Ureter (tissue), 1 donor: Measurements from ENCODE around the gene HEBP1. TPM values are rescaled to one million over a fixed set of nuclear protein-coding genes. Genes with fewer than 3 reads are reported as not detected.

Experiments
- DNase-seq: peaks from one replicate; pipeline ENCODE4 v3.0.0-alpha.2; 2020; ENCODE audit warnings: low spot score
- total RNA-seq: library from RNA; stranded (reverse); gene quantifications from one replicate; pipeline ENCODE4 v1.2.4, GENCODE V29; 2023
- donor health status: DM: yes; HTN: yes; CAD: no.

HEBP1 gene
- total RNA-seq, 1 donor from 2014 or later: 57.7 TPM

GRCh38 chr12:12951504-12951903 lies 48.6 kb downstream of the HEBP1 start:
- DNase-seq: no peak

- no peak for DNase-seq
These were observed 52.2 kb downstream of the HEBP1 start for GRCh38 chr12:12947902-12948301.

- DNase-seq: no peak
These were observed 53.2 kb downstream of the HEBP1 start for GRCh38 chr12:12946686-12947355.

- DNase-seq: no peak
These were observed 54.5 kb downstream of the HEBP1 start for GRCh38 chr12:12945591-12945990.

GRCh38 chr12:12943586-12944260 lies 56.3 kb downstream of the HEBP1 start:
- no peak for DNase-seq

- no peak for DNase-seq
These were observed 58.4 kb downstream of the HEBP1 start for GRCh38 chr12:12941450-12942350.

GRCh38 chr12:12939888-12940287 lies 60.2 kb downstream of the HEBP1 start:
- no peak for DNase-seq

GRCh38 chr12:12938541-12938940 lies 61.5 kb downstream of the HEBP1 start:
- DNase-seq: no peak

GRCh38 chr12:12936983-12937491 lies 63.0 kb downstream of the HEBP1 start:
- no peak for DNase-seq

GRCh38 chr12:12934556-12934955 lies 65.5 kb downstream of the HEBP1 start:
- no peak for DNase-seq

- no peak for DNase-seq
These were observed 66.3 kb downstream of the HEBP1 start for GRCh38 chr12:12933742-12934141.

- no peak for DNase-seq
These were observed 69.3 kb downstream of the HEBP1 start for GRCh38 chr12:12930633-12931219.

- no peak for DNase-seq
These were observed 70.4 kb downstream of the HEBP1 start for GRCh38 chr12:12929696-12930095.

- peak; percentile 87 for DNase-seq
These were observed 72.6 kb downstream of the HEBP1 start for GRCh38 chr12:12927211-12928079.

- no peak for DNase-seq
These were observed 73.4 kb downstream of the HEBP1 start for GRCh38 chr12:12926571-12927071.

- DNase-seq: no peak
These were observed 74.7 kb downstream of the HEBP1 start for GRCh38 chr12:12925388-12925787.
